CD4-positive, alpha-beta T cell treated with Interleukin-6 at 100 ng/mL for 8 hours (primary cell): ENCODE results near the gene RILP.

ENCODE experiments used
- DNase-seq: peaks from one replicate; pipeline ENCODE4 v3.0.0-alpha.2; 2020; ENCODE audit warnings: mixed read lengths, low spot score

Gene RILP

DNA sequence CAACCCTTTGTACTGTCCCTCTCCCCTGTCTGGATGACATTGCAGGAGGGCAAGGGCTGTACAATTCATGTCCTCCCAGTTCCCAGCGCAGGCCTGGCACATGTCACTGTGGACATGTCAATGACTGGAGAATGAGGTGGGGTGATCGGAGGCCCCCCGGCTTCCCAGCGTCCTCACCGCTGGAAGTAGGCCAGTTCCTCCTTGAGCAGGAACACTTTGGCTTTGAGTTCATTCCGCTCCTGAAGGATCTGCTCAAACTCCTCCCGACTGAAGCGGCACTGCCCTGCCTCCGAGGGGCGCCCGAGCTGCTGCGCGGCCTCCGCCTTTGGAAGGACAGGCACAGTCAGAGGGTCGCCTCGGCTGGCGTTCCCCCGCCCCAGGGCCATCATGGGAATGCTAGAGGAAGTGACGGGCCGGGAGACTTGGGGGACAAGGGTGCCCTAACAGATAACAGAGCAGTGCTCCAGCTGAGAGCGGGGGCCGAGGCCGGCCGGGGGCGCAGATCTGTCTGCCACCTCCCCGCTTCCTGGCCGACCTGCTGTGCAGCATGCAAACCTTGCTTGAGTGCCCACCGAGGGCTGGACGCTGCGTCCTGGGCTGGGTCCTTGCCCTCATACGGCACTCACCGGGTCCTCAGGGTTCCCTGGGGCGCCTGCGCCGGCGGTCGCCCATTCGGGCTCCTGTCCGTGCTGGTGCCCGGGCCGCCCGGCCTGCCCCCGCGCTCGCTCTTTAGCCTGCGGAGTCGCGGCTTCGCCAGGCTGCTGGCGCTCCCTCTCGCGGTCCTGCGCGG, 1.3 kb downstream of the RILP start:
- no peak for DNase-seq

DNA sequence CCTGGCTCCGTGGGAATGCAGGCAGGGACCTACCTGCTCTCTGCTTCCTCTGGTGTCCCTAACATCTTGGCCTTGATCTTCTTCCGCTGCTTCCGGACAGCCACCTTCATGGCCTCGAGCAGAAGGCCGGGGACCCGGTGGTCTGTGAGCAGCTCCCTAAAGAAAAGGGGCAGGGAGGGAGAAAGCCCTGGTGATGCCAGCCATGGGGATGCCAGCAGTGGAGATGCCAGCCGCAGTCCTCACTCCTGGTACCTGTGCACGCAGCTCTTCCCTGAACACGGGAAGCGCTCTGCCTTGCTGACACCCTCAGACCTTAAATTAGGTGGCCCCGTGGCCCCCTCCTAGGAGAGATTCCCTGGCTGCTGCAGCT, 1.9 kb downstream of the RILP start:
- no peak for DNase-seq

DNA sequence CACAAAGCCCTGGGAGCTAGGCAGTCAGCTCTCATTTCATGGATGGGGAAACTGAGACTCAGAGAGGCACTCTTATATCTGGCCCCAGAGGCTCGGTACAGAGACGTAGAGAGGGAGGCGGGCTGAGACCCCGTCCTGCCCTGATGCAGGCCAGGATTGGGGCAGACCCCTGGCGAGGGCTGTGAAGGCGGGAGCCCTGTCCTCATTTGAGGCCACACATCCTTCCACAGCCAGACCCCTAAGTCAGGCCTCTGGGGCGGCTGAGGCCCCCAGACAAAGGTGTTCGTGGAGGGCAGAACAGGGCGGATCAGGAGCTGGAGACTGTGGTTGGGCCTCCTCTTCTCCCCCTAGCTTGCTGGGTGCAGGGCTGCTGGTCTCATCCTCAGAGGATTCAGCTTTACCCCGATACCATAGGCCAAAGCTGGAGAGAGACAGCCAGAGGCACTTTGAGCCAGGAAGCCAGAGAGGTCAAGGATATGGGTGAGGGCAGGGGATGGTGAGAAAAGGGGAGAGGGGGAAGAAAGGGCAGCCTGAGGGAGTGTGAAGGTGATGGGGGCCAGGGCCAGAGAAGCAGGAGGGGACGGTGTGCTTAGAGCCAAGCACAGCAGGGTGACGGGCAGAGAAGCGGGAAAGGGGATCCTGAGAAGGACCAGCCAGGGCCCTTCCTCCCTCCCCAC, 3.3 kb downstream of the RILP start:
- DNase-seq = no peak

DNA sequence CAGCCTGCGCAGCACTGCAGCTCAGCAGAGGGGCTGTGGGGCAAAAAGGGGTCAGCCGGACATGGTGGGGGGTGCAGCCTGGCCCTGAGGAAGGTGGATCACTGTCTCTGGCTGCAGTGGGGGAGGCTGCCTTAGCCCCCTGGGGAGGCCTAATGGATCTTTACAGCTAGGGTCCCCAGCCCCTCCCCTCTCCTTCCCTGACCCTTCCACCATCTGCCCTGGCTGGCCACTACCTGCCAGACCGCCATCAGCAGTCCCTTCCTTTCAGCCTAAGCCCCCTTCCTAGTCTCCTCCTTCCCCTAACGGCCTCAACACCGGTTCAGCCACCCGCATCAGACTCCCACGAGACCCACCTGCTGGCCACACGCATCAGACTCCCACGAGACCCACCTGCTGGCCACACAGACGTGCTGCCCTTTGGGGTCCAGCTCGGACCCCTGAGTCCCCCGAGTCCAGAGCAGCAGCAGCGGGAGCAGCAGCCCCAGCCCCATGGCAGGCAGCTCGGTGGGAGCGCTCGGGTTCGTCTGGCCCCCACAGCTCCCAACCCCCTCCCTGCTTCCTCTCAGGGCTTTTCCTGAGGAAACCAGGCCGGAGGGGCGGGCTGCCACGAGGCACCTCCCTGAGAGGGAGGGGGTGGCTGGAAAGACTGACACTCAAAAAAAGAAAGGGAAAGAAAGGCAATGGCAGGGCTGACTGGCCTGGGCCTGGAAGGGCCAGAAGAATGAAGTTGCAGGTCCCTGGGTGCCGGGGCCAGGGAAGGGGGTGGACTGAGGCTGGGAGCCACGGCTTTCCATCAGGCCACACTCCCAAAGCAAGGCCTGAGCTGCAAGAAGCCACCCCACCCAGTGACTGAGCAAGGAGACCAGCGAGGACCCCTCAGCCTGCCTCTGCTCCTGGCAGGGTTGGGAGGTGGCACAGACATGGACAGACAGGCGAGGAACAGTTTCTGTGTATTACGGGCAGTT, 4.2 kb downstream of the RILP start, which contains the start of gene SCARF1:
TSS of gene SCARF1 (minus strand) at position 526 of the 965 bp plus-strand sequence. CDS start at position 491, 35 bp downstream.
- DNase-seq = no peak

DNA sequence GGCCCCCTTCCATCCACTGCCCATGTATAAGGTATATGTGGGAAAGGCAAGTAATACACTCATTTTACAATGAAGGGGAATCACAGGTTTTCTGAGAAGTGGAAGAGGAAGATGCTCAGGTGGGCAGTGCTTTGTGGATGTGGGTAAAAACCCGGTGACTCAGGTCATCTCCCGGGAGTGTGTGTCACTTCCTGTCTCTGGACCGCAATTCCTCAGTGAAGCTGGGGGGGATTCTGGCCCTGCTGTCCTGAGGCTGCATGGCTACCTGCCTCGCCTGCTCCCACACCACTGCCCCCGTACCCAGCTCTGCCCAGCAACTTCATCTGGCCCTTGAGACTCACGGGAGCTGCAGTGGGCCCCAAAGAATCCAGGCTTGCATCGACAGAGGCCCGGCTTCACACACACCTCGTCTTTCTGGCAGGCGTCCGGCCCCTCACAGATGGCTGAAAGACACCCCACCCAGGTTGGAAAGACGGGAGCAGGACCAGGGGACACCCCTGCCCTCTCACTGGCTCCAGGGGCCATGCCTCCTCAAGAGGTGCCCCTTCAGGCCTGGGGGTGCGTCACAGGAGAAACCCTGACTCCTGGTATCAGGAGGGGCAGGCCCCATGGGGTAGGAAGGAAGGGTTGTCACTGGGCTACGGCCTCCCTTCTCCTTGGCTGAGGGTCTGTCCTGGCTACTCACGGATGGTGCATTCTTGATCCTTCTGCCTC, 5.0 kb downstream of the RILP start:
- DNase-seq = no peak

DNA sequence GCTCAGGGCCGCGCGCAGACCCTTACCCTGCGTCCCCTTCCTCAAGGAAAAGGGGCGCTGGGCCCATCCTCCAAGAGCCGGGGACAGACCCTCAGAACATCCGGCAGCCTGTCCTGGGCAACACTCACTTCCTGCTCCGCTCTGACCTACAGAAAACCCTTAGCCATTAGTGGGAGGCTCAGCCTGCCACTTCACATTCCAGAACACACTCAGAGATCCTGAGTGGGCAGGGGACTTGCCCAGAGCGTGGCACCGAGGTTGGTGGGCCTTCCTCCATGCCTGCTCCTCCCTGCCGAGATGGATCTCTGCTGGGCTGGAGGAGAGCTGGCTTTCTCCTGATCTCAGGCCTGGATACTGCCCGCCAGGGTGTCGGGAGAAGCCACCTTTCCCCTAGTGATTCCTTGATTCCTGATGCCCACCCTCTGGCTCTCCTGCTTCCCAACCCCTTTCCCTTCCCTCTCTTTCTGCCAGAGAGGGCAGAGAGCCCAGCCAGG, 5.6 kb downstream of the RILP start:
- no peak for DNase-seq

DNA sequence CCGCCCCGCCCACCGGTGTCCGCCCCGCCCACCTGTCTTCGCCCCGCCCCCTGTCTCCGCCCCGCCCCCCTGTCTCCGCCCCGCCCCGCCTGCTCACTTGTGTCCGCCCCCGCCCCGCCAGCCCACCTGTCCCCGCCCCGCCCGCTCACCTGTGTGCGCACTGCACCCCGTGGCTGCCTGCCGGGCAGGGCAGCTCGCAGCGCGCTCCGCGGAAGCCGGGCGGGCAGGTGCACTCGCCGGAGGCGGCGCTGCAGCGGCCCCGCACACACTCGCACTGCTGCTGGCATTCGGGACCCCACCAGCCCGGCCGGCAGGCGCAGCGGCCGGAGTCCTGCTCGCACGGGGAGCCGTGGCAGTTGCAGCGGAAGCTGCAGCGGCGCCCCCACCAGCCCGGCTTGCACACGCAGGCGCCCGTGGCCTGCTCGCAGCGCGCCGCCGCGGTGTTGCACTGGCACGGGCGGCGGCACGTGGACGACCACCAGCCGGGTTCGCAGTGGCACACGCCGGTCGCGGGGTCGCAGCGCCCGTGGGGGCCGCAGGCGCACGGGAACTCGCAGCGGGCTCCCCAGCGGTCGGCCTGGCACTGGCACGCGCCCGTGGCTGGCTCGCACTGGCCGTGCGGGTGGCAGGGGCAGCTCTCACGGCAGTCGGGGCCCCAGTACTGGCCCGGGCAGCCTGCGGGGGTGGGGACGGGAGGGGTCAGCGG, 6.2 kb downstream of the RILP start:
- DNase-seq = peak; percentile 56

DNA sequence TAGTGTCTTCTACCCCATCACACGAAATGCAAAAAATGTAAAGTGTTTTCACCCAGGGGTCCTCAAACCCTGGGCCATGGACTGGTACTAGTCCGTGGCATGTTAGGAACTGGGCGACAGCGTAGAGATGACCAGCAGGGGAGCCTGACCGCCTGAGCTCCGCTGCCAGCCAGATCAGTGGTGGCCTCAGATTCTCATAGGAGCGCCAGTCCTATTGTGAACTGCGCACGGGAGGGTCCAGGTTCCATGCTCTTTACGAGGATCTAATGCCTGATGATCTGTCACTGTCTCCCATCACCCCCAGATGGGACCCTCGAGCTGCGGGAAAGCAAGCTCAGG, 8.6 kb downstream of the RILP start:
- no peak for DNase-seq

DNA sequence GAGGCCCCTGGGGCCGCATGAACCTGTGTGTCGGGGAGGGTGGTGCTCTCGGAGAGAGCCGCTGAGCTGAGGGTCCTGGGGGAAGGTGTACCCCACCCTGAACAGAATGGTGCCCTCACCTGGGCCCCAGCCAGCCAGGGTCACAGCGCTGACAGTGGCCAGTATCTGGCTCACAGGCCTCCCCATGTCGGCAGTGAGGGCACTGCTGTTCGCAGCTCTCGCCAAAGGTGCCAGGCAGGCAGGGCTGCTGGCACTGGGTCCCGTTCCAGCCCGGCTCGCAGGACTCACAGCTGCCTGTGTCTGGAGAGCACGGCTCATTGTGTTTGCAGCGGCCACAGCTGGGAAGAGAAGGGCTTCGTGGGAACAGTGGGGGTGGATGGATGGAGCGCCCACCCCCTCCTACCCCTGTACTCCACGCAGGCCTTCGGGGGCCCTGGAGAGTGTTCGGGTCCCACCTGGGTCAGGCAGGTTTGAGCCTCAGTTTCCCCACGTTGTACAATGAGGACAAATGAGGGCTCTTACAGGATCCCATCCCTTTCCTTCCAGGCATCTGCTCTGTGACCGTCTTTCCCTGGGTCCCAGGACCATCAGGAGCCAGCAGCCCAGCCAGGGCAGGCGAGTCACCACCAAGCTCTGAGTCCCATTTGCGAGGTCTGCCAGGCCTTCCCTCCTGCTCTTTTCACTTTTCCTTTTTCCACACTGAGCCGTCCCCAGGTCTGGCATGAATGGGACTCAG, 9.2 kb downstream of the RILP start:
- no peak for DNase-seq

DNA sequence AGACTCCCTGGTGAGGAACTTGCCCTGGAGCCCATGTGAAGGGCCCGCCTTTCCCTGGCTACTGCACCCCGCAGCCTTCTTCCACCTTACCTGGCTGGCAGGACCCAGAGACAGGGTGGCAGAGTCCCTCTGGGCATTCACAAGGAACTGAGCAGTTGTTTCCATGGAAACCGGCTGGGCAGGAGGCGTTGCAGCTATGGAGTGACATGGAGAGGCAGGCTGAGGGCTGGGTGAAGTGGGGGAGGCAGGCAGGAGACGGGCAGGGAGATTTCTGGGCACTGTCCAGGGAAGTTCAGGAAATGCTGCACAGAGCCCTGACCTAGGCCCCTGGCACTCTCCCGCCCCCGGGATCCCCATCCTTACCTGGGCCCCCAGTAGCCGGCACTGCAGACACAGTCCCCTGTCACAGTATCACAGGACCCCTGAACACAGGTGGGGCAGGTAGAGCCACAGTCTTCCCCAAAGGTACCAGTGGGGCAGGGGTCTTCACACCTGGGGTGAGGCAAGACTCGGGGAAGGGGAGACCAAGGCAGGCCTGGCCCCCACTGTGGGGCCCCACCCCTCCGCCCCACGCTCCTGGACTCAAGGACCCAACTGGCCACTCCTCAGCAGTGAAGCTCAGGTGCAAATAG, 10.0 kb downstream of the RILP start:
- no peak for DNase-seq

DNA sequence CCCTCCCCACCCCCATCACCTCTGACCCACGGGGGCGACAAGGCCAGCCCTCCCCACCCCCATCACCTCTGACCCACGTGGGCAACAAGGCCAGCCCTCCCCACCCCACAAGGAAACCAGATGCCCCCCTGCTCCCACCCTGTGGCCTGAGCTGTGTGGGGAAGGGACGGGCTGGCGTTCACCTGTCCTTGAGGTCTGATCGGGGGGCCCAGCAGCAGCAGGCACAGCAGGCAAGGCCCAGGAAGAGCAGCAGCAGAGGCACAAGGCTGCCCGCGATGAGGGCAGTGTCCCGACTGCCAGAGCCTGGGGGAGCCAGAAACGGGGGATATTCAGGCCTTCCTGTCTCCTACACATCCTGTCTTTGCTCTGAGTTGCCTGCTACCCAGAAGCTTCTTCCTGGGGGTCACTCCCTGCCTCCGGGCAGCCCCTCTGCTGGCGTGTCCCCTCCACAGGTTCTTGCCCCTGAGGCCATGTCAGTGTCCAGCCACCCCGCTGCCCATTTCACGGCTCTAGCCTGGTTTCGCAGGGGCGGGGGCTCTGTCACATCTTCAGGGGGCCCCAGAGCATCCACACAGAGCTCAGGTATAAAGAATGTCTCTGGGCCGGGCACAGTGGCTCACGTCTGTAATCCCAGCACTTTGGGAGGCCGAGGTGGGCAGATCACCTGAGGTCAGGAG, 10.9 kb downstream of the RILP start:
- no peak for DNase-seq

DNA sequence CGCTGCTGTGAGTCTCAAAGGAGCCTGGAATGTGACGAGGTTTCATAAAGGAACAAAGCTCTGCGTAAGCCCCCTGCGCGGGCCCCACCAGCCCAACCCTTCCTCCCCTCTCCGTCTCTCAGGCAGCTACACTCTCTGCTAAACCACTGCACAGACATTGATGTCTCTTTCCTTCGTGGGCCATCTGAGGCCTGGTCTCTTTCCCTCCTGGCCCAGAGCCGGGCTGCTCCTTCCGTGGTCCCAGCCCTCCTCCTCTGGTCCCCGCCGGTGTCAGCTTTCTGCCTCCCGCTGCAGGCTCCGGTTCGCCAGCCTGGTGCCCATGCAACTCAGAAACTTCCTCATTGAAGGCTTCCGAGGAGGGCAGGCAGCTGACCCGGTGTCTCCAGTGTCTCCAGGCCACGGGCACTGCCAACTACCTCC, 11.5 kb downstream of the RILP start:
- no peak for DNase-seq

DNA sequence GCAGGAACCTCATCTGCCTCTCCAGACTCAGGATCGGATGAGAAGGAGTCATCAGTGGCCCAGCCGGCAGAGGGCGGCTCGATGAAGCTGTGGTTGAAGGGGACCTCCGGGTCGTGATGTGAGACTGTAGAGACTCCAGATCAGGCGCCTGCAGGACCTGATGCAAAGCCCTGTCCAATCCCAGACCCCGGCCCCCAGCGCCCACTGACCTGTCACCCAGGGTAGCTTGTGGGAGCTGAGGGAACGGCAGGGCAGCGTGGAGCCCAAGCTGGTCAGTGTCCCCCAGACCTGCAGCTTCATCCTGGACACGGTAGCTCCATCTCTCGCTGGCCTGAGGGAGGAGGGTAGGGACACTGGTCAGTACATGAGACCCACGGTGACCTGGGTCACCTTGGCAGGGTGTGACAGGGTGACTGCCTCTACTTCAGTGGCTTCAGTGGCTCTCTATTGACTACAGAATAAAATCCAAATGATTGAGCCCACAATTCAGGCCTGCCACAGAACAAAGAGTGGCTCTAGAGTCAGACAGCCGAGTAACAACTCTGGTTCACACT, 12.9 kb downstream of the RILP start:
- DNase-seq = no peak

DNA sequence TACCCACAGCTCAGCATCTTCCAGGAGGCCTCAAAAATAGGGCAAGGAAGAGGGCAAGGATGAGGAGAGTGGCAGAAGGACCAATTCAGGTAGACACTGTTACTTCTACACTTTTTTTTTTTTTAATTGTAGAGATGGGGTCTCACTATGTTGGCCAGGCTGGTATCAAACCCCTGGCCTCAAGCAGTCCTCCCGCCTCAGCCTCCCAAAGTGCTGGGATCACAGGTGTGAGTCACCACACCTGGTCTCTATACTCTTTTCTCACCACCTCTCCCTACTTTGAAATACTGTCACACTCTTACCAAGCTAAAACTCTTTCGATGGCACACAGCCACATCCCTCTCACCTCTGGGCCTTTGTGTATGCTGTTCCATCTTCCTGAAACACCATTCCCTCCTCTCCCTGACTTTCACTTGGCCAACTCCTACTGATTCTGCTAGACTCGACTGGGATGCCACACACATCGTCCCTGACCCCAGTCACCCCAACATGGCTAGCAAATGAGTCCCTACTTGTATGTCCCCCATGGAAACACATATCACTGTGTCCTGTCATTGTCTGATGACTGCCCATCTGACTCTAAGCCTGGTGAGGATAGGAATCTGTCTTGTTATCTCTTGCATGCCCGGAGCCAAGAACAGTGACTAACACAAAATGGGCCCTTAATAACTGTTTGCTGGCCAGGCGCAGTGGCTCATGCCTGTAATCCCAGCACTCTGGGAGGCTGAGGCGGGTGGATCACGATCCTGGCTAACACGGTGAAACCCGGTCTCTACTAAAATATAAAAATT, 13.8 kb downstream of the RILP start:
- no peak for DNase-seq

DNA sequence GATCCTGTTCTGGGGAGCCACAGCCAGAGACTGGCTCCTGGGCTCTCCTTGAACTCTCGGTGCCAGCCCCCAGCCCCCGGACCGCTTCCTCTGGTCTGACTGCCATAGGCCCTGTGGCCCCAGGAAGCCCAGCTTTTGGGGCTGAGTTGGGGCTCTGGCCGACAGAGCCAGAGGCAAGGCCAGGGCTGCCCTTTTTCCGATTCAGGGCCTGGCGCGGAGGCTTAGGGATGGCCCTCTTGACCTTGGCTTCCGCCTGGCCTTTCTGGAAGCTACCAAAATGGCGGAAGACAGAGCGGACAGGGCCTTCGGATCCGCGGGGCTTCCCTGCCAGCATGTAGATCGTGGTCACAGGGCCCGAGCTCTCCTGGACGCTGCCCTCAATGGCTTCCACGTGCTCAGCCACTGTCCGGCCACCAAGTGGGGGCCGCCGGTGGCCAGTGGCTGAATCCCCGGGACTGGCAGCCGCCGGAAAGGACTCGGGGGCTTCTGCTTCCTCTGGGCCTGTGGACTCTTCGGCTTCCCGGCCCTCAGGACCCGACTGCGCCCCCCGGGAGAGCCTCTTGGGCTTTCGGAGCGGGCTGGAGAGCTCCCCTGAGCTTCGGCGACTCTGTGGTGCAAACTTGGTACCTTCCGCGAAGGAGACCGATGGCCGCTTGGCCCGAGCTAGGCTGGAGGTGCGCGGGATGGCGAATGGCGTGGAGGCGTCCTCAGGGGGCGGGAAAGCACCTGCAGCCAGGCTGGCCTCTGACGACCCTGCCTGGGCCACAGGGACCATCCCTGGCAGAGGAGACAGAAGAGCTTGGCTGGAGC, 14.6 kb downstream of the RILP start:
- DNase-seq = no peak

DNA sequence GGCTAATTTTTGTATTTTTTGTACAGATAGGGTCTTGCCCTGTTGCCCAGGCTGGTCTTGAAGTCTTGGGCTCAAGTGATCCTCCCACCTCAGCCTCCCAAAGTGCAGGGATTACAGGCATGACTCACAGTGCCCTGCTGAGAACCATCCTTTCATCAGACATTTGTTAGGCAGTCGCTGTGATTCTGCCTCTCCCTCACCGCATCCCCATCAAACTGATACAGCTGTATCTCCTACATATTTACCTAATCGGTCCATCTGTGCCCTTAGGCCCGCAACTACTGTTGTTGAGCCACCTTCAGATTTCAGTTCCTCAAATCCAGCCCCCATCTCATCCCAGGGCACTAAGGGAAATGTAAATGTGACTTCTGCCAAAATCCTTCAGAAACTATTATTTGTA, 19.0 kb downstream of the RILP start:
- DNase-seq = no peak
